KOPT-K1 (cell line): ENCODE results near the gene ST3GAL4.
"Not testable (repeated sequence)": the region's sequence is repeated elsewhere in the genome, so short reads cannot be mapped to it uniquely, and the experiment has no call there.

ENCODE experiments used
- H3K27ac ChIP-seq: fragments of 200-600 bp; sonication (generic); 2 replicates; pipeline ENCODE4 v1.5.1; 2016; ENCODE audit warnings: antibody characterized with exemption, mild to moderate bottlenecking, low read depth, low read length; ENCODE audit not compliant: poor library complexity, severe bottlenecking
- H3K36me3 ChIP-seq: fragments of 200-600 bp; sonication (generic); 2 replicates; pipeline ENCODE4 v1.5.1; 2017; ENCODE audit warnings: antibody characterized with exemption, mild to moderate bottlenecking, low read length, moderate library complexity; ENCODE audit not compliant: insufficient read depth
- H3K9me3 ChIP-seq: fragments of 200-600 bp; sonication (generic); 2 replicates; pipeline ENCODE4 v1.5.1; 2017; ENCODE audit warnings: antibody characterized with exemption, low read length, mild to moderate bottlenecking; ENCODE audit not compliant: insufficient read depth, poor library complexity, severe bottlenecking

Gene ST3GAL4

DNA sequence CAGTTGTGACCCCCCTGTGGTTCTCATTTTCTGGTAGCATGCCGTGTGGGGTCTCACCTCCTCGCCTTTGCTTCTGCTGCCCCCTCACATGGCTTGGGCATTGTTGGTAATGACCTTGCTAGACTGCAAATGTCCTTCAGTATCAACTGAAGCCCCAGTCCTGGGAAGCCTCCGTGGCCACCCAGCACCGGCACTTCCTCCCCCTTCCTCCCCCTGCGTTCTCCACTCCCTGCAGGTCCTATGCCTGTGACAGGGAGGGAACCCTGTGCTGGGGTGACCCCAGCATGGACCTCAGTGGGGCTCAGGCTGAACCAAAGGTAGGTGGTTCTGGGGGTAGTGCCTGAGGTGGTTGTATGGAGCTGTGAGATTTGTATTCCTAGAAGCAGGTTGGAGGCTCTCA lies 5.9 kb downstream of the ST3GAL4 start:
- no peak overlapping the region for H3K27ac ChIP-seq
- H3K36me3 ChIP-seq, result no peaks in the 10 kb centered on the region
- no peaks in the 10 kb centered on the region for H3K9me3 ChIP-seq

DNA sequence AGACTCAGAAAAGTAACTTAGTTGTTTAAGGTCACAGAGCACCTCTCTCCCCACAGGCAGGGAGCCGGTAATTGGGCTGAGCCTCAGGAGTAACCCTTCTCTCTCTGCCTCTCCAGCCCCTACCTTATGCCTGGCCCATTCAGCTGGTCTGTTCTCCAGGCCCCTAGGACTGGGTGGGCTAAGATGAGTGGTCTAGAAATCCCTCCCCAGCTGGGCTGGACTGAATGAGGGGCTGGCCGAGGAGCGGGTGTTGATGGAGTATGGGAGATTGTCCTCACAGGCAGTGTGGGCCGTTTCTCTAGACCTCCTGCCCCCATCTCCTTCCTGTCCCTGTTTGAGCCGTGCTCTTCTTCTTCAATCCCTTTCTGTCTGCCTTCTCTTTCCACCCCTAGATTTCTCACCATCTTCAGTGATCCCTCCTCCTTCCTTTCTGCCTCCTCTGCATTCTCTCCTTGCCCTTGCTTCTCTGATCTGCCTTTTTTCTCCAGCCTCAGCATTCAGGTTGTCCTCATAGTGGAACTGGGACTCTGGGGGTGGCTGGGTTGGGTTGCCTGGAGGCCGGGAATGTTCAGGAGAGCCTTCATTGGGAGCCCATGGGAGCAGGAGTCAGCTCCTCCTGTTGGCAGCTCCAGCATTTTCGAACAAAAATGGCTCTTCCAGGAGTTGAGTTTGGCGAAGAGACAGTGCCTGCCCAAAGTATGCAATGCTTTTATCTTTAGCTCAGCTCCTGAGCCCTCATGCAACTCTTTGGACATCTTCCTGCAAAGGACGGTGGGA lies 7.6 kb downstream of the ST3GAL4 start:
- no peaks in the 10 kb centered on the region for H3K9me3 ChIP-seq
- no peak overlapping the region for H3K27ac ChIP-seq
- H3K36me3 ChIP-seq, result no peaks in the 10 kb centered on the region

DNA sequence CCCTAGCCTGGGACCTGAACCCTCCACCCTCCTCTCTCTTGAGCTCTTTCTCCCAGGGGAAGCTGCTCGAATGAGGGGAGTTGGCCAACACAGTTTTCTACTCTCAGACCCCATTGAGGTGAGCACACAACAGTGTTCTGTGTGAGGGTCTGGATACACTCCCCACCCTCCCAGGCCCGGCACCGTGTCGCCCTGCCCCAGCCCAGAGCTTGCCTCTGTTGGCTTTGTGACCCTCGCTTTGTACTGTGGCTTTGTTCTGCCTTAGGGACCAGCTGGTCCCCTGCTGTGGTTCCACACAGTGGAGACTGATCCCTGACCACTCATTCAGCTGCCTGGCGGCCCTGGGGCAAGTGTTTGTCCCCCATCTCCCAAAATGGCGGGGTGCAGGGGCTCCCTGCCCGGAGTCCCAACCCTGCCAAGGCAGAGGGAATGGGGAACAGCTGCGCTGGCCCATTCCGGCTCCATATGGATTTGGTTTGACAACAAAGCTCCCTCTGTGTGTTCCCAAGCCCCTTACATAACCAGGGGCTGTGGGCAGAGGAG lies 8.3 kb downstream of the ST3GAL4 start:
- Histone ChIP-seq H3K9me3 (no peaks in the 10 kb centered on the region), H3K27ac (no peak overlapping the region), H3K36me3 (no peaks in the 10 kb centered on the region)

DNA sequence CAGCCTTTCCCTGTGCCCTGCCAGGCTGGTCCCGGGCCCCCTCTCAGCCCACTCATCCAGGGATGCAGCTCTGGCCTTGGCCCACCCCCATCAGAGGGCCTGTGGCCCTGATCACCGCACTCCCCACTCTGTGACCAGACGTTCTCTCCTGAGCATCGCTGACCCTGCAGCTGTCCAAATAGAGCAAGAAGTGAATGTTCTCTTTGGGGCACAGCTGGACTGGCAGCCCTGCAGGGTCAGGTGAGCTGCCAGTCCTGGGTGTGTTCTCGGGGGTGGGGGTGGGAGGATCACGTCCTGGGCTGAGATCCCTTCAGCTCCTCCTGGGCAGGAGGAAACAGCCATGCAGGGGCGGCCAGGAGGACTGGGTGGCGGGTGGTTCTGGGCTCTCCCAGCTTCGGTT lies 9.2 kb downstream of the ST3GAL4 start:
- H3K36me3 ChIP-seq, H3K9me3 ChIP-seq, H3K27ac ChIP-seq: not testable (repeated sequence)

DNA sequence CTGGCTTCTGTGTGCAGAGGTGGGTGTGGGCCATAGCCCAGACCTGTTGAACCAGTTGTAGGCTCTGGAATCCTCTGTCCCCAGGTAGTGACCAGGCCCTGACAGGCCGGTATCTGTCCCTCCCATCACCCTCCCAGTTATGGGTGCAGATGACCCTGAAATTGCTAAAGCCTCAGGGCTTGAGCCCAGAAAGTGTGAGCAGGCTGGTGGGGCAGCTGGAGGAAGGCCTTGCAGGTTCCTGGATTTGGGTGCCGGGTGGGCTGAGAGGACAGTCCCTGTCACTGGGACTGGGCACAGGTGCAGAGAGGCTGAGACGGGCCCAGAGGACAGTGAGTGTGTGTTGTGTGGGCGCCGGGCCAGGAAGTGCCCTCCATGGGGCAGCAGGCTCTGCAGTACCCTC lies 10.0 kb downstream of the ST3GAL4 start:
- H3K9me3 ChIP-seq, H3K36me3 ChIP-seq, H3K27ac ChIP-seq: not testable (repeated sequence)

DNA sequence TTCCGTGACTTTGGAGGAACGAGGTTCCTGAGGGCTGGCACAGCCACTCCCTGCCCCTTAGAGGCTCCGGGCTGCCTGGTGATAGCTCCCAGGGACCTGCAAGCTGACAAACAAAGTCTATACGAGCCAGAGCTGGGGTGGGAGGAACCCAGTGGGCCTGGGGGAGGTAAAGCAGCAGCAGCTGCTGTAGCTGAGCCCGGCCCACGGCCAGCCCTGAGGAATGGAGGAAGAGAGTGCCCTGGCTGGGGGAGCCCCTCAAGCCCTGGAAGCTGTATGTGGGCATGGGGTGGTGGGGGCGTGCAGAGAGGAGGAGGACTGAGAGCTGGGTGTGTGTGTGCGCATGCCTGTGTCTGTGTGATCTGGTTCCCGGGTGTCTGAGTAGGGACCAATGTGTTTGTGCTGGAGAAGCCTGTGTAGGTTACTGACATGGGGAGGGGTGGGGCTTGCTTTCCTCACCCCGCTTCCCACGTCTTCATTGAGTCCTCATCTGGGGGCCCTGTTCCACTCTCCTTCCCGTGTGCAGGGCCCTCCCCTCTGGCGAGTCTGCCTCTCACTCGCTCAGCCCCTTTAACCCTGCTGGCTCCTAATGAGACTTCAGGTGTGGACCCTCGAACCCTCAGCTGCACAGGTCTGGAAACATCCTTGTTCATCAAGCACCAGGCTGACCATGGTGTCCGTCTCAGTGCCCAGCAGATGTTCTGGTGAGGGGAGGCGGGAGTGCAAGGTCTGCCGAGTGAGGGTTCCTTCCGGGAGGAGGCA lies 10.8 kb downstream of the ST3GAL4 start:
- Histone ChIP-seq H3K9me3 (no peaks in the 10 kb centered on the region), H3K36me3 (no peaks in the 10 kb centered on the region), H3K27ac (no peak overlapping the region)

DNA sequence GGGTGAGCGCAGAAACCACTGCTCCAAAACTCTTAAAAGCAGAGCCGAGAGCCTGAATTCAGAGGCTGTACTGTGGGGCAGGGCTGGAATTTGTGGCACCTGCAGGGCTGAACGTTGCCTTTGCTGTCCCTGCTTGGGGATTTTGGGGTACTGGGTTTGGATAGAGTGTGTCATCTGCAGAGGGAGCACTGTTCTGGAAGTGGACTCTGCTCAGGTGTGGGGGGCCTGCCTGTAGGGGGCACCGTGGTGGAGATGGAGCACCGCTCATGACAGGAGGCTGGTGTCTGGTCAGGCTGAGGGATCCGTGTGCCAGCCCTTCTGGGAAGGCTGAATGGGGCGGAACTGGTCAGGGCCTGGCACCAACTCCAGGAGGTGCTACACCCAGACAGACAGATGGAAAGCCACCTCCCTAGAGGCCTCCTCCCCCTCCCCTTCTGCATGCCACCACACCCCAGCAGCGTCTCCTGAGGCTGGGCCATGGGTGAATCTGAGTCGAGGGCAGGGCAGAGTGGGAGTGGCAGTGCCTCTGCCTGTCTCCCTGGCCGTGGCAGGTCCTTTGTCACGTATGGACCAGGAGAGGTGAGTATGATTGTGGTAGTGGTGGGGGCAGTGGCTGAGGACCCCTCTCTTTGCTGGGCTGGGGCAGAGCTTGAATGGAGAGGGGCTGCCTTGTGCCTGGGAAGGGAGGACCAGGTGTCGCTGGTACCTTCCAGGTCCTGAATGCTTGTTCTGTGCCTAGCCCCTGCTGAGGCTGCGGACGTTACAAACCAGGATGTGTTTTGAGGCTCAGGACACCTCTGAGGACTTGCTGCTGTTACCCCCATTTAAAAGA lies 11.6 kb downstream of the ST3GAL4 start:
- H3K9me3 ChIP-seq, H3K36me3 ChIP-seq, H3K27ac ChIP-seq: not testable (repeated sequence)

DNA sequence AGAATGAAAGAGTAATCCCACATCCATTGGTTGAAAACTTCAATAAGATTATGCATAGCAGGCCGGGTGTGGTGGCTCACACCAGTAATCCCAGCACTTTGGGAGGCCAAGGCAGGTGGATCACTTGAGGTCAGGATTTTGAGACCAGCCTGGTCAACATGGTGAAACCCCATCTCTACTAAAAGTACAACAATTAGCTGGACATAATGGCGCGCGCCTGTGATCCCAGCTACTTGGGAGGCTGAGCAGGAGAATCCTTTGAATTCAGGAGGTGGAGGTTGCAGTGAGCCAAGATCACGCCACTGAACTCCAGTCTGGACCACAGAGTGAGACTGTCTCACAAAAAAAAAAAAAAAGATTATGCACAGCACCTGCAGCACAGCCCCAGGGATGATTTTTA lies 12.3 kb downstream of the ST3GAL4 start:
- not testable (repeated sequence) for H3K9me3 ChIP-seq, H3K27ac ChIP-seq, H3K36me3 ChIP-seq

DNA sequence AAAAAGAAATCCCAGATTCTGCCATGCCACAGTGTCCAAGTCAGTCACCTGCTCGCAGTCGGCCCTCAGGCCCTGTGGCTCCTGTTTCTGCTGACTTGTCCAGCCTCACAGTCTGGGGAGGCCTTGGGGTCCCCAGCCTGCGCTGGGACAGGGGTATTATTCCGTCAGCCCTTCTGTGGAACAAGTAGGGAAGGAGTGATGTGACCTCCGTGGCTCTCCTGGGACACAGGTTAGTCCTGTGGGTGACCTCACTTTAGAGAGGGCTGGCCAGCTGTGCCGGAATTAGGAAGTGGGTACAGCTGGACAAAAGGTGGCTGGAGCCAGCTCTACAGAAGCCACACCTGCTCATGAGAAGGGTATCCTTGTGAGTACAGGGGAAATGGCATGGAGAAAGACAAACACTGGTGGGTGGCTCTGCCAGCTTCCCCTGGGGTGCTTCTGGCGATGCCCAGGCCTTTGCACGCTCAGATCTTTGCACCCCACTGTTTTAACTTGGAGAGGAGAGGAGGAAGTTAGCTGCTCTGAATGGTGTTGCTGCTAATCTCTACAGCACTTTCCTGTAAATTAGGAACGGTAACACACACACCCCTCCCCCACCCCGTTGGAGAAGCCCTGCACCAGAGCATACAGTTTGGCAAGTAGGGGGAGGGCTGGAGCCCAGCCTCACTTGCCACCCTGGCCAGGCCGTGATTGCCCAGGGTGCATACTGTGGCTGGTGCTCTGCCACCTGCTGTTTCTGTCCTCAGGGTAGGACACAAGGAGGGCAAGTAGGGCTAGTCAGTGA lies 13.0 kb downstream of the ST3GAL4 start:
- not testable (repeated sequence) for H3K36me3 ChIP-seq, H3K9me3 ChIP-seq, H3K27ac ChIP-seq

DNA sequence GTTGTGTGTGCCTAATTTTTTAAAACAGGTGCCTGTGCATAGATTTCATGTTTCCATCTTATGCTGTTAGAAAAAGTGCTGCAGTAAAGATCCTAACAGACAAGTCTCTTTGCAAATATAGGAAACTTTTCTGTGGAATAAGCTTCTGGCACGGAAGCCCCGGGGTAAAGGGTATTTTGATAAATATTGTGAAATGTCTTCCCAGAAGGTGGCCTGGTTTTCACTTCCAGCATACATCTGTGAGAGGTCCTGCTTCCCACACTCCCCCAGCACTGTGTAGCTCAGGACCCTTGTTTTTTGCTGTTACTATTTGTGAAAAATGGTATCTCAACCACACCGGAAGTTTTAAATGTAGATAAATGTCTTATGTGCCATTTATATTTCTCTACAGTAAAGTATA lies 14.5 kb downstream of the ST3GAL4 start:
- Histone ChIP-seq H3K36me3 (no peaks in the 10 kb centered on the region), H3K9me3 (no peaks in the 10 kb centered on the region), H3K27ac (no peak overlapping the region)

DNA sequence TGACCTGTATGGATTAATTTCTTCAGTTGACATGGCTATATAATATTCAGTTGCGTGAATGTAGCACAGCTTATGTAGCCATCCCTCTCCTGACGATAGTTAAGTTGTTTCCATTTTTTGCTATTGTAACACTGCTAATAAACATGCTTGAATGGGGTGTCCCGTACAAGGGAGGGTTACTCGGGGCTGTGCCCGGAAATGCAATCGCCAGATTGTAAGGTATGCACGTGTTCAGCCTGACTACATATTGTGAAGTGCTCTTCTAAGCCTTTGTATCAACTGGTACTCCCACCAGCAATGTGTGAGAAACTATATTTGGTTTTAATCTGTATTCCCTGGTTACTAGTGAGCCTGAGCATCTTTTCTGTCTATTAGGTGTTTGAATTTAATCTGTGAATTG lies 16.1 kb downstream of the ST3GAL4 start:
- no peaks in the 10 kb centered on the region for H3K36me3 ChIP-seq
- H3K9me3 ChIP-seq, result no peaks in the 10 kb centered on the region
- H3K27ac ChIP-seq, result no peak overlapping the region

DNA sequence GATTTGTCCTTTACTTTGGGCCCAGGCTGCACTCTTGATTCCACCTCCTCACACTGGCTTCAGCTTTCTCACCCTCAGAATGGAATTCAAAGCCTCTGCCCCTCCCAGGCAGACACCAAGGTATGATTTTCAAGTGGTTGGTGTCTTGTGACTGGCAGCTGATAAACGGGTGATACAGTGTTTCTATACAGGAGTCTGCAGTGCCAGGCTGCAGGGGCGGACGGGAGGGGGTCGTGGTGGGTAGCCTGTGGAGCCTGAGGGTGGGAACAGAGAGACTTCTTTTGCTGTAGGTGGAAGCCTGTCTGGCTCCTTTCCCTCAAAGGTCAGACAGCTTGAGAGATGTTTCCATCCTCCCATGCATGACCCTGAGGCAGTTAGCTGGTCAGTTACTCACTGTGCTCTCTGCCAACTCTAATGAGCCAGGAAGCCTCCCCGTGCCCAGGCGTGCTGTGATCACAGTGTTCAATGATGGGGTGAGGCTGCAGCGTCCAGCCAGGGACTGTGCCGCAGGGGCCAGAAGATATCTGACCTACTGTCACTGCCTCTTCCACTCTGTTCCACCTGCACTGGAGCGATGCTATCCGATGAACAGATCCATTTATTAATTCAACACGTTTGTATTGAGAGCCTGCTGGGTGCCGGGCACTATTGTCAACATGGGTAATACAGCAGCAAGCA lies 18.0 kb downstream of the ST3GAL4 start:
- not testable (repeated sequence) for H3K9me3 ChIP-seq, H3K27ac ChIP-seq, H3K36me3 ChIP-seq

DNA sequence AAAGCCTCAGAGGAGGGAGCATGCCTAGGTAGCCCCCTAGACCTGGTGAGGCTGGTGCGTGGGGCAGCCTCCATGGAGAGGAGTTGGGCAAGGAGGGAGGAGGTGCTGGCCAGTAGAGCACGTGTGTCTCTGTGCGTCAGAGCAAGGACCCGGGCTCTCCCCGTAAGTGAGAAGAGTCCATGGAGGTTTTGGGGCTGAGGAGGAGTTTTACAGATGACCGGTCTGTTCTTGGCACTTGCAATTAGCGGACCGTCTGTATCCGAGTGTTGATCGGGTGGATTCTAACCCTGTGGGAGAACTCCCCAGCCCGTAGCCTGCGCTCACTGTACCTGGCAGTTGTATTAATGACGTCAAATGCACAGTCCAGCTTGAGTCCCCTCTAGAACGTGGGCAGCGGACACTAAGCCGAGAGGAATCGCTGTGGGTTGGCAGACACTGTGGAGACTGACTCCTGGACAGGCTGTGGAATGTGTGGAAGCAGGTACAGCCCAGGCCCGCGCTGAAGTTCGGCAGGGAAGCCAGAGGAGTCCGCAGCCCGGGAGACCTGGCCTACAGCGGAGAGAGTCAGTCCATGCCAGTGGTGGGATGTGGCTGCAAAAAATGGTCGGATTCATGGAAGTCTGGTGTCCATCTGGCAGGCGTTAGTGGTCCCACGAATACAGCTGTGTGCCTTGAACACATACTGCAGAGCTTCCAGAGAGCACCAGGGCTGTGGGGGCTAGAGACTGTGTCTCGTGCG lies 19.2 kb downstream of the ST3GAL4 start:
- not testable (repeated sequence) for H3K27ac ChIP-seq, H3K36me3 ChIP-seq, H3K9me3 ChIP-seq

DNA sequence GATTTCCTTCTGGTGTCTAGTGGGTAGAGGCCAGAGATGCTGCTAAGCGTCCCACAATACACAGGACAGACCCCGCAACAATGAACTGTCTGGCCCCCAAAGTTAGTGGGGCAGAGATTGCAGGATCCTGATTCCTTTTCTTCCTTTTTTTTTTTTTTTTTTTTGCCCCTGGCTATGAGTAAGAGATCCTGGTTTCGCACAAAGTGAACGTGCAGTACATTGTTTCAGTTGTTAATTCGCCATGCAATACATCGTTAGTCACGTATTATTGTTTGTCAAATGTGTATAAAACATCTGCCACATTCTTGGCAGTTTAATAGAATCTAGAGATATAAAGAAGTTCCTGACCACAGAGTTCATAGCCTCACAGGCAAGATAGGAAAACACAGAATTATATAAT lies 20.2 kb downstream of the ST3GAL4 start:
- no peaks in the 10 kb centered on the region for H3K36me3 ChIP-seq
- H3K27ac ChIP-seq, result no peak overlapping the region

More for the DNA sequence above, 20.2 kb downstream of the ST3GAL4 start:
- no peaks in the 10 kb centered on the region for H3K9me3 ChIP-seq
